Thyroid gland (tissue), 4 donors: ENCODE measurements around the gene SLC29A3.

Experiments used
- CTCF ChIP-seq, 6 experiments: fragments of 200-600 bp in 3 of 6; fragments of 450-650 bp in 3 of 6; sonication (generic) in 3 of 6; IDR thresholded peaks; one replicate each; pipeline ENCODE4 v1.5.1; 2016 to 2019; ENCODE audit warnings: antibody characterized with exemption in 6 of 6, mild to moderate bottlenecking in 2 of 6, inconsistent platforms in 1 of 6, moderate library complexity in 1 of 6
- POLR2A ChIP-seq, 2 donors: fragments of 450-650 bp; IDR thresholded peaks; one replicate each; pipeline ENCODE4 v1.6.1; 2017; ENCODE audit warnings: antibody characterized with exemption in 2 of 2, mild to moderate bottlenecking in 2 of 2, moderate library complexity in 1 of 2

GRCh38 chr10:71290806-71291527, 28.1 kb upstream of the SLC29A3 start:
- TF ChIP-seq CTCF (IDR thresholded peaks at IDR 0.05): no peak
- no peak for TF ChIP-seq POLR2A (IDR thresholded peaks at IDR 0.05)
